ENCODE results near the gene GABBR2. TPM values are rescaled to one million over a fixed set of nuclear protein-coding genes. Genes with fewer than 3 reads are reported as not detected.

The GABBR2 gene
- total and polyA plus RNA-seq, 4 experiments from 2014 or later, result not detected

DNA sequence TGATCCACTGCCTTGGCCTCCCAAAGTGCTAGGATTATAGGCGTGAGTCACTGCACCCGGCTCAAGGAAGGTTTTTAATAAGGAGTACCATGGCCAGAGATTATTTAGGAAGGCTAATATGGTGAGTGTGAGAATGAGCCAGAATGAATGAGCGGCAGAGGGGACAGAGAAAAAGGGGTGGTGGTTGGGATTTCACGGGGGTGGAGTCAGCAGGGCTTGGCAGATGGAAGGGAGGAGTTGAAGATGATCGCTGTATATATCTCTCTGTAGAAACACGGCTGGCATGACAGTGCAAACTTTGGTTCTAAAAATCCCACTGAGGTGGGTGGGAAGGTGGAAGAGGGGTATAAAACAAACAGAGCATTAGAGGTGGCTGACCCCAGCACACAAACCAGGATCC lies 276.6 kb downstream of the GABBR2 start:
- Histone ChIP-seq H3K27me3 (ENCODE audit: insufficient read depth, low read length) (no peaks in the 10 kb centered on the region), H3K36me3 (ENCODE audit: insufficient read depth, low read length) (no peaks in the 10 kb centered on the region), H3K4me1 (ENCODE audit: insufficient read depth, low read length) (no peaks in the 10 kb centered on the region), H3K9me3 (ENCODE audit: control insufficient read depth in 1 of 2, low read length in 2 of 2) (no peaks in the 10 kb centered on the region), H3K4me3 (ENCODE audit: low read length in 2 of 2) (no peak overlapping the region), H3K27ac (ENCODE audit: low read depth, low read length) (no peak overlapping the region)
- ChIA-PET POLR2A (ENCODE audit: partially characterized antibody) (no interaction called here), CTCF (ENCODE audit: partially characterized antibody) (no interaction called here)
- Mint-ChIP-seq H3K4me3 (no peak overlapping the region), H3K4me1 (peaks cover 0 to 2% (median 0%) of the 10 kb centered on the region in 4 donors), H3K9me3 (no peaks in the 10 kb centered on the region), H3K27ac (no peak overlapping the region), H3K36me3 (no peaks in the 10 kb centered on the region), H3K27me3 (peaks cover 2% of the 10 kb centered on the region in 2 donors)
- intact Hi-C loops (cut with micrococcal nuclease), result no loop called here
- DNase-seq, result no peak

- intact Hi-C loops (cut with micrococcal nuclease), result no loop called here
- Mint-ChIP-seq H3K4me1 (peaks cover 0 to 2% (median 0%) of the 10 kb centered on the region in 4 donors), H3K27ac (no peak overlapping the region), H3K36me3 (no peaks in the 10 kb centered on the region), H3K9me3 (no peaks in the 10 kb centered on the region), H3K27me3 (peaks cover 2 to 3% of the 10 kb centered on the region in 2 donors), H3K4me3 (no peak overlapping the region)
- Histone ChIP-seq H3K36me3 (ENCODE audit: insufficient read depth, low read length) (no peaks in the 10 kb centered on the region), H3K9me3 (ENCODE audit: control insufficient read depth in 1 of 2, low read length in 2 of 2) (no peaks in the 10 kb centered on the region), H3K27me3 (ENCODE audit: insufficient read depth, low read length) (no peaks in the 10 kb centered on the region), H3K4me3 (ENCODE audit: low read length in 2 of 2) (no peak overlapping the region), H3K4me1 (ENCODE audit: insufficient read depth, low read length) (no peaks in the 10 kb centered on the region), H3K27ac (ENCODE audit: low read depth, low read length) (no peak overlapping the region)
- DNase-seq, result no peak
- ChIA-PET CTCF (ENCODE audit: partially characterized antibody) (no interaction called here), POLR2A (ENCODE audit: partially characterized antibody) (no interaction called here)
Observed at GRCh38 chr9:98430535-98431292, 278.0 kb downstream of the GABBR2 start.

DNA sequence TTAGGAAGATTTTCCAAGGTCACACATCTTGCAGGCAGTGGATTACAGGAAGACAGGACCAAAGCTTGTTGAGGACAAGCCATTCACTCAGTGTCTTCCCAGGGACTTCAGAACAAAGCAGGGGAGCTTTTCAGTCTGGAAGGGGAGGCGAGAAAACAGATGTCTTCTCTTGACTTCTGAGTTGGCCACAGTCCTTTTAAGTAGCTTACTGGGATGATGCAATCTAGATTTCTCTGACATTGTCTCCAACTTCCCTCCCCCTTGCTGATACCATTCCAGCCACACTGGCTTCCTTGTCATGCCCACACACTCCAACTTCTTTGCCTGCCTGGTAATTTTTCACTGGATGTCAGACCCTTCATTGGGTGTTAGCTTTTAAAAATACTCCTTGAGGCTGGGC lies 279.1 kb downstream of the GABBR2 start:
- no peaks in the 10 kb centered on the region for H3K36me3 Mint-ChIP-seq
- H3K4me1 Mint-ChIP-seq, result peaks cover 0 to 2% (median 0%) of the 10 kb centered on the region in 4 donors
- no peak for DNase-seq
- Histone ChIP-seq H3K36me3 (ENCODE audit: insufficient read depth, low read length) (no peaks in the 10 kb centered on the region), H3K4me3 (ENCODE audit: low read length in 2 of 2) (no peak overlapping the region), H3K4me1 (ENCODE audit: insufficient read depth, low read length) (no peaks in the 10 kb centered on the region), H3K27ac (ENCODE audit: low read depth, low read length) (no peak overlapping the region), H3K27me3 (ENCODE audit: insufficient read depth, low read length) (no peaks in the 10 kb centered on the region), H3K9me3 (ENCODE audit: control insufficient read depth in 1 of 2, low read length in 2 of 2) (no peaks in the 10 kb centered on the region)
- H3K9me3 Mint-ChIP-seq, result no peaks in the 10 kb centered on the region
- intact Hi-C loops (cut with micrococcal nuclease), result no loop called here
- peaks cover 2 to 5% of the 10 kb centered on the region in 2 donors for H3K27me3 Mint-ChIP-seq
- ChIA-PET CTCF (ENCODE audit: partially characterized antibody) (no interaction called here), POLR2A (ENCODE audit: partially characterized antibody) (no interaction called here)
- H3K27ac Mint-ChIP-seq, result no peak overlapping the region
- no peak overlapping the region for H3K4me3 Mint-ChIP-seq

- Histone ChIP-seq H3K36me3 (ENCODE audit: insufficient read depth, low read length) (no peaks in the 10 kb centered on the region), H3K27me3 (ENCODE audit: insufficient read depth, low read length) (no peaks in the 10 kb centered on the region), H3K4me3 (ENCODE audit: low read length in 2 of 2) (no peak overlapping the region), H3K27ac (ENCODE audit: low read depth, low read length) (no peak overlapping the region), H3K9me3 (ENCODE audit: control insufficient read depth in 1 of 2, low read length in 2 of 2) (no peaks in the 10 kb centered on the region), H3K4me1 (ENCODE audit: insufficient read depth, low read length) (no peaks in the 10 kb centered on the region)
- no peaks in the 10 kb centered on the region for H3K9me3 Mint-ChIP-seq
- intact Hi-C loops (cut with micrococcal nuclease), result no loop called here
- H3K36me3 Mint-ChIP-seq, result no peaks in the 10 kb centered on the region
- ChIA-PET CTCF (ENCODE audit: partially characterized antibody) (no interaction called here), POLR2A (ENCODE audit: partially characterized antibody) (no interaction called here)
- H3K27me3 Mint-ChIP-seq, result peaks cover 2 to 5% of the 10 kb centered on the region in 2 donors
- H3K4me3 Mint-ChIP-seq, result no peak overlapping the region
- DNase-seq, result no peak
- H3K4me1 Mint-ChIP-seq, result peaks cover 0 to 2% (median 0%) of the 10 kb centered on the region in 4 donors
- no peak overlapping the region for H3K27ac Mint-ChIP-seq
Observed at GRCh38 chr9:98428454-98428853, 280.3 kb downstream of the GABBR2 start.

GRCh38 chr9:98427491-98427890 lies 281.2 kb downstream of the GABBR2 start:
- Histone ChIP-seq H3K4me3 (ENCODE audit: low read length in 2 of 2) (no peak overlapping the region), H3K4me1 (ENCODE audit: insufficient read depth, low read length) (no peaks in the 10 kb centered on the region), H3K27me3 (ENCODE audit: insufficient read depth, low read length) (no peaks in the 10 kb centered on the region), H3K9me3 (ENCODE audit: control insufficient read depth in 1 of 2, low read length in 2 of 2) (no peaks in the 10 kb centered on the region), H3K27ac (ENCODE audit: low read depth, low read length) (no peak overlapping the region), H3K36me3 (ENCODE audit: insufficient read depth, low read length) (no peaks in the 10 kb centered on the region)
- POLR2A ChIA-PET (ENCODE audit: partially characterized antibody), result no interaction called here
- Mint-ChIP-seq H3K4me3 (no peak overlapping the region), H3K36me3 (no peaks in the 10 kb centered on the region), H3K4me1 (peaks cover 0 to 2% (median 0%) of the 10 kb centered on the region in 4 donors), H3K27ac (no peak overlapping the region), H3K9me3 (no peaks in the 10 kb centered on the region), H3K27me3 (peaks cover 2 to 5% of the 10 kb centered on the region in 2 donors)
- no peak for DNase-seq
- CTCF ChIA-PET (ENCODE audit: partially characterized antibody), result no interaction called here
- intact Hi-C loops (cut with micrococcal nuclease), result no loop called here

GRCh38 chr9:98425079-98425478 lies 283.7 kb downstream of the GABBR2 start:
- Mint-ChIP-seq H3K27me3 (peaks cover 3 to 9% of the 10 kb centered on the region in 2 donors), H3K9me3 (no peaks in the 10 kb centered on the region), H3K36me3 (no peaks in the 10 kb centered on the region), H3K27ac (no peak overlapping the region), H3K4me3 (no peak overlapping the region), H3K4me1 (no peaks in the 10 kb centered on the region)
- intact Hi-C loops (cut with micrococcal nuclease), result no loop called here
- H3K27me3 ChIP-seq (ENCODE audit: insufficient read depth, low read length), result no peaks in the 10 kb centered on the region
- no peaks in the 10 kb centered on the region for H3K9me3 ChIP-seq (ENCODE audit: control insufficient read depth in 1 of 2, low read length in 2 of 2)
- H3K4me1 ChIP-seq (ENCODE audit: insufficient read depth, low read length), result no peaks in the 10 kb centered on the region
- H3K4me3 ChIP-seq (ENCODE audit: low read length in 2 of 2), result no peak overlapping the region
- CTCF ChIA-PET (ENCODE audit: partially characterized antibody), result no interaction called here
- no peak for DNase-seq
- H3K27ac ChIP-seq (ENCODE audit: low read depth, low read length), result no peak overlapping the region
- POLR2A ChIA-PET (ENCODE audit: partially characterized antibody), result no interaction called here
- no peaks in the 10 kb centered on the region for H3K36me3 ChIP-seq (ENCODE audit: insufficient read depth, low read length)

DNA sequence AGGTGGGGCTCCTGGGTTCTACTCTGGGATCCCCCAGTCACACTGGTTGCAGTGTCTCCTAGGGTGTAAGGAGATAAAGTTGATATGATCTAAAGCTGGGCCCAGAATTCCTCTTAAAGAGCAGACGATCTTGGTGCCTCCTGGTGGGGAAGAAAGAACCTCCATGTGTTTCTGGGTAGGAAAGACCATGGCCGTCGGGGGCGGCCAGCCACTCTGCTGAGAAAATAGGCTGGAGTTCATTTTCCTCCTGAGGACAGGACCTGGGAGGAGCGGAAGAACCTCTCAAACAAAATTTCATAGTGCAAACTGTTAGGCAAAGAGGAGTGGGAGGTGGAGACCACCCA lies 289.5 kb downstream of the GABBR2 start:
- H3K27ac ChIP-seq (ENCODE audit: low read depth, low read length), result no peak overlapping the region
- no peaks in the 10 kb centered on the region for H3K4me1 Mint-ChIP-seq
- H3K4me3 Mint-ChIP-seq, result no peak overlapping the region
- no peaks in the 10 kb centered on the region for H3K36me3 Mint-ChIP-seq
- H3K4me3 ChIP-seq (ENCODE audit: low read length in 2 of 2), result no peak overlapping the region
- peaks cover 11 to 22% of the 10 kb centered on the region in 2 donors for H3K27me3 Mint-ChIP-seq
- H3K36me3 ChIP-seq (ENCODE audit: insufficient read depth, low read length), result no peaks in the 10 kb centered on the region
- intact Hi-C loops (cut with micrococcal nuclease), result no loop called here
- POLR2A ChIA-PET (ENCODE audit: partially characterized antibody), result no interaction called here
- no peaks in the 10 kb centered on the region for H3K9me3 ChIP-seq (ENCODE audit: control insufficient read depth in 1 of 2, low read length in 2 of 2)
- peaks cover 3% of the 10 kb centered on the region for H3K27me3 ChIP-seq (ENCODE audit: insufficient read depth, low read length)
- CTCF ChIA-PET (ENCODE audit: partially characterized antibody), result no interaction called here
- no peaks in the 10 kb centered on the region for H3K4me1 ChIP-seq (ENCODE audit: insufficient read depth, low read length)
- H3K27ac Mint-ChIP-seq, result no peak overlapping the region
- no peak for DNase-seq
- H3K9me3 Mint-ChIP-seq, result peaks cover 0 to 4% (median 0%) of the 10 kb centered on the region in 8 donors

Measured in CD4-positive, alpha-beta memory T cell (primary cell).